Natural killer cell (primary cell): ENCODE data around the gene TEX22. TPM values are rescaled to one million over a fixed set of nuclear protein-coding genes. Genes with fewer than 3 reads are reported as not detected.

ENCODE experiments used
- ATAC-seq, 3 donors: fragments of 150-1000 bp in 2 of 3; fragments of 200-7000 bp in 1 of 3; cut with Tn5 transposase; 1 replicate in 1 of 3; 2 replicates in 2 of 3; pipeline ENCODE4 v1.10.0; 2021; ENCODE audit warnings: mild to moderate bottlenecking in 2 of 3, moderate library complexity in 2 of 3
- DNase-seq, 2 donors: peaks; one replicate each; pipeline versions ENCODE4 v3.0.0 to v3.0.0-alpha.2; 2013 to 2021; ENCODE audit warnings: mixed read lengths in 1 of 2
- H3K27ac ChIP-seq: one replicate; pipeline ENCODE4 v1.5.1; 2013; ENCODE audit warnings: mild to moderate bottlenecking, low read length
- H3K27me3 ChIP-seq: one replicate; pipeline ENCODE4 v1.6.1; 2013; ENCODE audit warnings: low read length; ENCODE audit not compliant: control insufficient read depth, insufficient read depth
- H3K36me3 ChIP-seq: one replicate; pipeline ENCODE4 v1.6.1; 2013; ENCODE audit warnings: low read length; ENCODE audit not compliant: control insufficient read depth, insufficient read depth
- H3K4me1 ChIP-seq: one replicate; pipeline ENCODE4 v1.6.1; 2013; ENCODE audit warnings: low read length; ENCODE audit not compliant: control insufficient read depth, insufficient read depth
- H3K4me3 ChIP-seq: one replicate; pipeline ENCODE4 v1.5.1; 2013; ENCODE audit warnings: low read length
- H3K9me3 ChIP-seq: one replicate; pipeline ENCODE4 v1.6.1; 2013; ENCODE audit warnings: low read length; ENCODE audit not compliant: control insufficient read depth, insufficient read depth
- H3K27ac Mint-ChIP-seq, 2 donors: one replicate each; pipeline ENCODE4 v1.8.0; 2022; ENCODE audit warnings: mild to moderate bottlenecking in 2 of 2, mixed read lengths in 2 of 2, moderate library complexity in 1 of 2
- H3K27me3 Mint-ChIP-seq, 2 donors: one replicate each; pipeline ENCODE4 v1.8.0; 2022; ENCODE audit warnings: low read depth in 2 of 2, mixed read lengths in 2 of 2
- H3K36me3 Mint-ChIP-seq: one replicate; pipeline ENCODE4 v1.8.0; 2022; ENCODE audit warnings: mixed read lengths
- H3K4me1 Mint-ChIP-seq, 2 donors: one replicate each; pipeline ENCODE4 v1.8.0; 2022; ENCODE audit warnings: mixed read lengths in 2 of 2
- H3K4me3 Mint-ChIP-seq: one replicate; pipeline ENCODE4 v1.8.0; 2022; ENCODE audit warnings: mild to moderate bottlenecking, moderate library complexity, mixed read lengths
- H3K9me3 Mint-ChIP-seq, 2 donors: one replicate each; pipeline ENCODE4 v1.8.0; 2022; ENCODE audit warnings: mixed read lengths in 2 of 2
- WGBS: methylation state at CpG from one replicate; pipeline ENCODE4 v1.1.7; 2013; ENCODE audit warnings: missing lambda C conversion rate; ENCODE audit not compliant: insufficient coverage; 5-methylcytosine and 5-hydroxymethylcytosine counted together
- intact Hi-C: fragments of 100-400 bp; cut with micrococcal nuclease; formaldehyde crosslinking; loops from one replicate; pipeline ENCODE4 v1.14.2; 2022
- total RNA-seq, 4 donors: library from RNA; stranded (reverse); fragments of 120-200 nt in 1 of 4; gene quantifications; one replicate each; pipeline versions ENCODE4 v1.2.3 to v1.2.4, GENCODE V29; 2013 to 2022
- TF ChIP-seq, protein P1 (sequence below): fragments of 200-600 bp; IDR thresholded peaks from one replicate; pipeline ENCODE4 v1.8.0; 2022; ENCODE audit warnings: antibody characterized with exemption

TEX22 gene
- total RNA-seq, 3 donors from 2014 or later (not counting 1 experiment from before 2014, with no cell fraction given): 0.23 to 1.9 (median 1.8) TPM

DNA sequence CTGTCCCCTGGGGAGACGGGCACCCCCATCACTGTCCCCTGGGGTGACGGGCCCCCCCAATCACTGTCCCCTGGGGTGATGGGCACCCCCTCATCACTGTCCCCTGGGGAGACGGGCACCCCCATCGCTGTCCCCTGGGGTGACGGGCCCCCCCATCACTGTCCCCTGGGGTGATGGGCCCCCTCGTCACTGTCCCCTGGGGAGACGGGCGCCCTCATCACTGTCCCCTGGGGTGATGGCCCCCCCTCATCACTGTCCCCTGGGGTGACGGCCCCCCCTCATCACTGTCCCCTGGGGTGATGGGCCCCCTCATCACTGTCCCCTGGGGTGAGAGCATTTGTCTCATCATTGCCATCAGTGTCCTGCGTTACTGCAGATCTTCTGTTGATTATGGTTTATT is 45.2 kb upstream of the TEX22 start:
- Mint-ChIP-seq H3K27ac (no peak overlapping the region), H3K9me3 (no peaks in the 10 kb centered on the region)
- 94% methylated on average over 4 of the region's 10 CpGs for WGBS

DNA sequence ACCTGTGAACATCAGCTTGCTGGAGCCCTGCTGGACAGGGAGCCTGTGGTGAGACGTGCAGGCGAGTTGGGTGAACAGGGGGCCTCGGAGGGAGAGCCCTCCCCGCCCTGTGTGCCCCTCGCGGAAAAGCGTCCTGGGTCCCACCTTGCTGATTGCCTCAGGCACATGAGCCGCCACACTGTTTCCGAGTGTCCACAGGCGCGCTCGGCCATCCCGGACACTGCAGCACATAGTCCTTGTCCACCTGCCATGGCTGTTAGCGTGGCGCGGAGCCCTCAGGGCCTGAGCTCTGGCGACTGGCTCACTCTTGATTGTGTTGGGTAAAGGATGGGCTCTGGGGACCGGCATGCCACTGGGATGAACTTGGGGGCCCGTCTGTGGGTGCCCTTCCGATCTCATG is 43.8 kb upstream of the TEX22 start:
- Mint-ChIP-seq H3K9me3 (no peaks in the 10 kb centered on the region), H3K4me3 (no peak overlapping the region), H3K4me1 (peaks cover 0 to 4% of the 10 kb centered on the region in 2 donors), H3K27ac (no peak overlapping the region), H3K36me3 (no peaks in the 10 kb centered on the region), H3K27me3 (no peaks in the 10 kb centered on the region)
- ATAC-seq (no peak), DNase-seq (no peak)
- H3K27ac ChIP-seq: no peak overlapping the region
- H3K4me1 ChIP-seq: peaks cover 4% of the 10 kb centered on the region
- no peak overlapping the region for H3K4me3 ChIP-seq
- WGBS: 98% methylated on average over 20 of the region's 20 CpGs
- no peaks in the 10 kb centered on the region for H3K27me3 ChIP-seq
- TF ChIP-seq, protein P1, sequence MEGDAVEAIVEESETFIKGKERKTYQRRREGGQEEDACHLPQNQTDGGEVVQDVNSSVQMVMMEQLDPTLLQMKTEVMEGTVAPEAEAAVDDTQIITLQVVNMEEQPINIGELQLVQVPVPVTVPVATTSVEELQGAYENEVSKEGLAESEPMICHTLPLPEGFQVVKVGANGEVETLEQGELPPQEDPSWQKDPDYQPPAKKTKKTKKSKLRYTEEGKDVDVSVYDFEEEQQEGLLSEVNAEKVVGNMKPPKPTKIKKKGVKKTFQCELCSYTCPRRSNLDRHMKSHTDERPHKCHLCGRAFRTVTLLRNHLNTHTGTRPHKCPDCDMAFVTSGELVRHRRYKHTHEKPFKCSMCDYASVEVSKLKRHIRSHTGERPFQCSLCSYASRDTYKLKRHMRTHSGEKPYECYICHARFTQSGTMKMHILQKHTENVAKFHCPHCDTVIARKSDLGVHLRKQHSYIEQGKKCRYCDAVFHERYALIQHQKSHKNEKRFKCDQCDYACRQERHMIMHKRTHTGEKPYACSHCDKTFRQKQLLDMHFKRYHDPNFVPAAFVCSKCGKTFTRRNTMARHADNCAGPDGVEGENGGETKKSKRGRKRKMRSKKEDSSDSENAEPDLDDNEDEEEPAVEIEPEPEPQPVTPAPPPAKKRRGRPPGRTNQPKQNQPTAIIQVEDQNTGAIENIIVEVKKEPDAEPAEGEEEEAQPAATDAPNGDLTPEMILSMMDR: no peak
- intact Hi-C loops: loop anchor here (10.0 kb wide), 1 partner anchor 380 kb away; the partner anchor contains the start of gene AHNAK2
- H3K36me3 ChIP-seq: no peaks in the 10 kb centered on the region
- no peaks in the 10 kb centered on the region for H3K9me3 ChIP-seq

More for the DNA sequence above, 45.2 kb upstream of the TEX22 start:
- no peaks in the 10 kb centered on the region for H3K27me3 ChIP-seq
- Mint-ChIP-seq H3K27me3 (no peaks in the 10 kb centered on the region), H3K4me3 (no peak overlapping the region), H3K36me3 (no peaks in the 10 kb centered on the region), H3K4me1 (peaks cover 0 to 4% of the 10 kb centered on the region in 2 donors)
- H3K36me3 ChIP-seq: no peaks in the 10 kb centered on the region
- H3K4me3 ChIP-seq: no peak overlapping the region
- ATAC-seq (no peak), DNase-seq (no peak)
- no peak overlapping the region for H3K27ac ChIP-seq
- TF ChIP-seq, protein P1: no peak
- intact Hi-C loops: loop anchor here (10.0 kb wide), 1 partner anchor 378 kb away; the partner anchor contains the start of gene AHNAK2
- H3K9me3 ChIP-seq: no peaks in the 10 kb centered on the region
- H3K4me1 ChIP-seq: peaks cover 4% of the 10 kb centered on the region

DNA sequence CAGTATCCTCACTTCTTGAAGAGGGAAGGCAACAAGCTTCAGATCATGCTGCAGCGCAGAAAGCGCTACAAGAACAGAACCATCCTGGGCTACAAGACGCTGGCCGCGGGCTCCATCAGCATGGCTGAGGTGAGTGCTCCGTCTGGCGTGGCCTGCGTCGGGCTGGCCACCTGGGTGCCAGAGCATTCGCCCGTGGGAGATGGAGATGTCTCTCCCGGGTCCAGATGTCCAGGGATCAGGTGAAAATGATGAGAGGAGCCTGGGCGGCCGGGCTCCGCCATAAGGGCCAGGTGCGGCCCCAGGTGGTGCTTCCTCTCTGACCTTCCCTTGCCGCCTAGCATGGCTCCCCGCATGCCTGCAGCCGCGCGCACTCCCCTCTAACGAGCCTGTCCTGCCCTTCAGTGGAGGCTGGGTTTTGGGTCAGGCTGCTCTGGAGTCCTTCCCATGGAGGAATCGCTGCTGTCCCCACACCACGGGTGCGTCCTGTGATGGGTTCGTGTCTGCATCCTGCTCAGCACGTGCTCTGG is 43.2 kb upstream of the TEX22 start:
- H3K27ac Mint-ChIP-seq: no peak overlapping the region
- 95% methylated on average over 27 of the region's 27 CpGs for WGBS
- Histone ChIP-seq H3K36me3 (no peaks in the 10 kb centered on the region), H3K27me3 (no peaks in the 10 kb centered on the region), H3K27ac (no peak overlapping the region), H3K4me3 (no peak overlapping the region), H3K4me1 (peaks cover 4% of the 10 kb centered on the region), H3K9me3 (no peaks in the 10 kb centered on the region)
- H3K9me3 Mint-ChIP-seq: no peaks in the 10 kb centered on the region
- intact Hi-C loops: loop anchor here (10.0 kb wide), 1 partner anchor 380 kb away; the partner anchor contains the start of gene AHNAK2
- H3K36me3 Mint-ChIP-seq: no peaks in the 10 kb centered on the region
- no peak for DNase-seq
- TF ChIP-seq, protein P1: no peak
- ATAC-seq: no peak
- no peaks in the 10 kb centered on the region for H3K27me3 Mint-ChIP-seq
- H3K4me1 Mint-ChIP-seq: peaks cover 0 to 4% of the 10 kb centered on the region in 2 donors
- H3K4me3 Mint-ChIP-seq: no peak overlapping the region
